HG03103 (cell line): ENCODE results near the gene CST4.
"Not testable (repeated sequence)": the region's sequence is repeated elsewhere in the genome, so short reads cannot be mapped to it uniquely, and the experiment has no call there.

ENCODE experiments used
- ATAC-seq: cut with Tn5 transposase; IDR thresholded peaks from one replicate; pipeline ENCODE4 v1.9.1; 2021; ENCODE audit warnings: low read depth; ENCODE audit not compliant: unreplicated experiment

CST4 gene

DNA sequence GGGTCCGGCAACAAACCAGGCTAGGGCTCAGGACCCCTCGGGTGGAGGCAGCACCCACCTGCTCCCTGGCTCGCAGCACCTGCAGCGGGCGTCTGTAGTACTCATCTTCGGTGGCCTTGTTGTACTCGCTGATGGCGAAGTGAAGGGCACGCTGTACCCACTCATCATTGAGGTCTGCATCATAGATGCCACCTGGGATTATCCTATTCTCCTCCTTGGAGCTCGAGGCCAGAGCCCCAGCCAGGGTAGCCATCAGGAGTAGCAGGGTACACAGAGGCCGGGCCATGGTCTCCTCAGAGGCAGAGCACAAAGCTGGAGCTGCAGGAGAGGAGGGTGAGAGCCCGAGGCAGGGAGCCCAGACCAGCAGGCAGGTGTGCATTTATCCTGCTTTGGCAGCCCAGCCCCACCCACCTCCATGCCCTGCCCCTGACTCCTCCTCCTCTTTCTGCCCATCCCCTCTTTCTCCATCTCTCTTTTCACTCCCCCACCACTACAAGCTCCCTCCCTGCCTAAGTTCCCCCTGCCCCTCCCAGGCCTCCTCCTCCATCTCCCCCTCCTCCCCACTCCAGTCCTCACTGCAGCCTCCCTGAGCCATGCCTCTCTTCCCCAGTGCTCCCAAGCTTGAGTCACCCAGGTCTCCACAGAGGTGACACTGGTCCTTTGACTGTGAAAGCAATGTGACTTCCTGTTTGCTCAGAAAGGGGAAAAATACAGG lies at the start of gene CST4:
CST4 (minus strand) TSS at position 355 of the 715 bp plus-strand sequence; CDS start at position 286, 69 bp downstream.
- not testable (repeated sequence) for ATAC-seq

DNA sequence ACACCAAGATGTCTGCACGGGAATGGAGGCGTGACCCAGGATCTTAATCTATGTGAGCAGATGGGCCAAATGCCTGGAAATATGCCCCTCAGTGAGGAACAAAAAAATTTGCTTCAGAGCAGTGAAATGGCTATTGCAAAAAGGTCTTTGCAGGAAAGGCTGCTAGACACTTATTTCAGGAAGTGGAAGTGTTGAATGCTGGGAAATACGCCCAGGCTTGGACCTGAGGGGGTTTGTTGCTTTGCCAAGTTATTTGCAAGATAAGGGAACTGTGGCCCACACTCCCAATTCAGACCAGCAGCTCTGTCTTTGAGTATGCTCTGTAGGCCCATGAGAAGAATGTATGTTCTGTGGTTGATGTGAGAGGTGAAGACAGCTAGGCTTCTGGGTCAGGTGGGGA lies 46.6 kb upstream of the CST4 start:
- ATAC-seq = not testable (repeated sequence)

GRCh38 chr20:23734949-23735348 lies 46.1 kb upstream of the CST4 start:
- ATAC-seq = not testable (repeated sequence)

DNA sequence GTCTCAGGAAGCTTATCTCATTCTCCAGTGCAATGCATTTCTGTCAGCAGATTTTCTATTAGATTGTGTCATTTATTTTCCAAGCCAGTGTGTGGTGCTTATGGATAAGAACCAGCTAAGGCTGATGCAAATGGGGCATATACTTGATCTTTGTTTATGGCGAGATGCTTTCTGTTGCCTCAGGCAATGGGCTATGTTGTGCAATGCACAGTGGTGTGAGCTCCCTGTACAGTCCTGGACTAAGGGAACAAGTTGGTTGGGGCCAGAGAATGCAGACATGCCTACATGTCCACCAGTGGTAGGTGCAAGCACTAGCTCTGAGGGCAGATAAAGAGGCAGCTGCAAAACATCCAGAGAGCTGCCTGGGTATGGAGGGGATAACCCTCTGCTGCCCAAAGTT lies 45.6 kb upstream of the CST4 start:
- ATAC-seq = not testable (repeated sequence)

GRCh38 chr20:23727016-23727415 lies 38.2 kb upstream of the CST4 start:
- no peak for ATAC-seq

DNA sequence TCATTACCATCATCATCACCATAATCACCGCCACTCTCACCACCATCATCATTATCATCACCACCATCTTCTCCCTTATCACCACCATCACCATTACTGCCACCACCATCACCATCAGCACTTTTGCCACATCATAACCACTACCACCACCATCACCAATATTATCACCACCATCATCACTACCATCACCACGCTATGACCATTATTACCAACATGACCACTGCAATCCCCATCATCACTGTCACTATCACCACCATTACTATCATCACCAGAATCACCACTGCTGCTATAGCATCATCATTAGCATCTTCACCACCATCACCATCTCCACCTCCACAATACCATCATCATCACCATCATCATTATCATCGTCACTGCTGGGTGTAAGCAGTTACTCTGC lies 36.3 kb upstream of the CST4 start:
- ATAC-seq = no peak

DNA sequence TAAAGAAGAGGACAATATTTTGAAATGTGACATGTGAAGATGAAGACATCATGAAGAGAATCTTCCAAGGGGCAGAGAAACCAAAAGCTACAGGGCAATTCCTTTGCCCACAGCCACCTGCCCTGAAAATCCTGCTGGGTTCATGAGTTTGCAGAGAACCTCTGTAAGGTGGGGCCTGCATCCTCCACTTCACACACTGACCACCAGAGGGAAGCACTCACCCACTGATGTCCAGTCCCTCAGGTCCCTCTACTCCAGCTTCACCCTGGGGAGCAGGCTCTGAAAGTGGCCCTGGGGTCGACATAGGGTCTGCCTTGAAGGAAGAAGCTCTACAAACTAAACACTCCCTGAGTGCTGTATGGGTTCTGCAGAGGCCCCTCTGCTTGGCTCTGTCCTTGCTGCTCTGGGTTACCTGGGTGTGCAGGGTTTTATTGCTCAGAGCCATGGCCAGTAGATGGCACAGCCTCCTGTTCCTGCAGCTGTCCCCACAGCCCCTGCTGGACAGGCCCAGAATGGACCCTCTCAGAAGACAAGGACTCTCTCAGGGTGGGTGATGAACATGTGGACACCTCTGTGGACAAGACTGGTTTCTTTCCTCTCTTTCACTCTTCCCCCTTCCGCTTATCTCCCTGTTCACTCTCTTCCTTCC lies 34.9 kb upstream of the CST4 start:
- ATAC-seq = not testable (repeated sequence)

- ATAC-seq = not testable (repeated sequence)
Measured at GRCh38 chr20:23722851-23723250, 34.0 kb upstream of the CST4 start.

- ATAC-seq = no peak
Measured at GRCh38 chr20:23721962-23722361, 33.1 kb upstream of the CST4 start.

- ATAC-seq = not testable (repeated sequence)
Measured at GRCh38 chr20:23719351-23719750, 30.5 kb upstream of the CST4 start.

DNA sequence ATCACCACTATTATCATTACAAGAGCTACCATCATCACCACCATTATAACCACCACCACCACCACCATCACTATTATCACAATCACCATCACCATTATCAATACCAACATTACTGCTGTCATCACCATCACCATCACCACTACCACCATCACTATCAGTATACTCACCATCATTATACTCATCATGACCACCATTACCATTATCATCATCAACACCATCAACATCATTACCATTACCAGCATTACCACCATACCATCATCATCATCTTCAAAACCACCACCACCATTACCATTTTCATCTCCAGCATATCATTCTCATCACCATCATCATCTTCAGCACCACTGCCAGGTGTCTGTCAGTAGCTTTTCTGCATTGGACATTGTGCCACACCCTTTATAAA lies 22.9 kb upstream of the CST4 start:
- not testable (repeated sequence) for ATAC-seq

DNA sequence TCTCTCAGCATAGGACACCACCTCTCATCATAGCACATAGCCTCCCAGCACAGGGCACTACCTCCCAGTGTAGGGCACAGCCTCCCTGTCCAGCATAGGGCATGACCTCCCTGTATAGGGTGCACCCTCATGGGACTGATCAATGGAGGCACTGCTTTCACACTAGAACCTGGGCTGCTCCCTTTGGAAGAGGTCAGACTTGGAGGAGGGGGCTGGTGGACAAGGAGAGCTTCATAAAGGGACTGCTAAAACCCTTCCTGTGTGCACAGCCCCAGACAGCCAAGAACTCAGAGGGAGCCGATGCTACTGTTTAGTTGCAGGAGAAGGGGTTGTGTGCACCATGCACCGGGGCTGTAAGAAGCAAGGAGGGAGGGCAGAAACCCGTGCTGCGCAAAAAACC lies 21.9 kb upstream of the CST4 start:
- no peak for ATAC-seq

DNA sequence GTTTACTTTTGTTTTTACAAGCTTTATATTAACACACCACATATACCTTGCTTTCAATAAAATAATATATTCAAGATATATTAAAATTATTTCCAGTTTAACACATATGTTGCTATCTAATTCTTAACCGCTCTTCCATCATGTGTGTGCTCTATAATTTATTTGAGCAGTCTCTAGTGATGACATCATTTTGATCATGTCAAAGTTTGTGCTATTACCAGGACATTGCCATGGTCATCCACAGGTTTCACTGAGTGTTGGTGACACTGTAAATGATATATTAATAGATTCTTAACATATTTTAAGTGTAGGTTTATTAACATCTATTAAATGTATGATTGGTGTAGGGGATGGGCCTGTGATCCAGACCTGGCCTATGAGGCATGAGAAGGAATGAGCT lies 17.1 kb upstream of the CST4 start:
- no peak for ATAC-seq

DNA sequence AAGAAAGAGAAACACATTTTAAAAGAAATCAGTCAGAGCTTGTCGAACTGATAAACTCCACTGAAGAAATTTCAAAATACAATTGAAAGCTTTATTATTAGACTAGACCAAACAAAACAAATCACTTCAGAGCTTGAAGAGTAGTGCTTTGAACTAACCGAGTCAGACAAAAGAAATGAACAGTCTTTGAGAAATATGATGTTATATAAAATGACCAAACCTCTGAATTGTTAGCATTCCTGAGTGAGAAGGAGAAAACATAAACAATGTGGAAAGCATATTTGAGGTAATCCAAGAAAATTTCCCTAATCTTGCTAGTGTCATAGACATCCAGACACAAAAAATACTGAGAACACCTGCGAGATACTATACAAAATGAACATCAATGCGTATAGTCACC lies 13.2 kb upstream of the CST4 start:
- ATAC-seq = no peak

DNA sequence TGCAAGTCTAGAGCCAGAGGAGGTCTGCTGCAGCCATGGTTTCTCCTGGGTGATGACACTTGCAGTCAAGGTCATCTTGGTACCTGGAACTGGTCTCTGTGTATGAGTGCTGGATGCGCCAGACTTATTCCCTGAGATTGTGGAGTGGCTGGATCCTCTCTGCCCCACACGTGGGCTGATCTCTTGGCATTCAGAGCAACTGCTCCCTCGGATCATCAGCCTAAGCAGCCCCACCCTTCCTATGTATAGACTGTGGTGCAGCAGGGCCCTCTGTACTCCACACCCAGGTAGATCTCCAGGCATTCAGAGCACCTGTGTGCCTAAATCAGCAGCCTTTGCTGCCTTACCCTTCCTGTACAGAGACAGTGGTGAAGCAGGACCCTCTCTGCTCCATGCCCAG lies 12.1 kb upstream of the CST4 start:
- ATAC-seq = no peak

DNA sequence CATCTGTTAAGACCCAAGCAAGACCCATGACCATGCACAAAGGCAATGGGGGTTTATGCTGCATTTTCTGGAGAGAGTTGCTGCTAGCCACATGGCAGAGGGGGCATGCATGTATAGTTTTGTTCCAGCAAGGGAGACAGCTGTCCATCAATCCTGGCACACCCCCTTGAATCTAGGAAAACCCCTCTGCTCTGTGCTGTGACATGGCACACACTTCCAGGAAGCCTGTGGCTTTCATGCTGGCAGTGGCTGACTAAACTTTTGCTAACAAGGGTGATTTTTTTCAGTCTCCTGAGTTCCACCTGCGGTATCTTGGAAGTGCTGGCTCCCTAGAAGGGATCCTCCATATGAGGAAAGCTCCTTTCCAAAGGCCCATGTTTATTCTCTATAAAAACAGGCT lies 9.1 kb upstream of the CST4 start:
- ATAC-seq = no peak

GRCh38 chr20:23695068-23695395 lies 6.2 kb upstream of the CST4 start:
- not testable (repeated sequence) for ATAC-seq

DNA sequence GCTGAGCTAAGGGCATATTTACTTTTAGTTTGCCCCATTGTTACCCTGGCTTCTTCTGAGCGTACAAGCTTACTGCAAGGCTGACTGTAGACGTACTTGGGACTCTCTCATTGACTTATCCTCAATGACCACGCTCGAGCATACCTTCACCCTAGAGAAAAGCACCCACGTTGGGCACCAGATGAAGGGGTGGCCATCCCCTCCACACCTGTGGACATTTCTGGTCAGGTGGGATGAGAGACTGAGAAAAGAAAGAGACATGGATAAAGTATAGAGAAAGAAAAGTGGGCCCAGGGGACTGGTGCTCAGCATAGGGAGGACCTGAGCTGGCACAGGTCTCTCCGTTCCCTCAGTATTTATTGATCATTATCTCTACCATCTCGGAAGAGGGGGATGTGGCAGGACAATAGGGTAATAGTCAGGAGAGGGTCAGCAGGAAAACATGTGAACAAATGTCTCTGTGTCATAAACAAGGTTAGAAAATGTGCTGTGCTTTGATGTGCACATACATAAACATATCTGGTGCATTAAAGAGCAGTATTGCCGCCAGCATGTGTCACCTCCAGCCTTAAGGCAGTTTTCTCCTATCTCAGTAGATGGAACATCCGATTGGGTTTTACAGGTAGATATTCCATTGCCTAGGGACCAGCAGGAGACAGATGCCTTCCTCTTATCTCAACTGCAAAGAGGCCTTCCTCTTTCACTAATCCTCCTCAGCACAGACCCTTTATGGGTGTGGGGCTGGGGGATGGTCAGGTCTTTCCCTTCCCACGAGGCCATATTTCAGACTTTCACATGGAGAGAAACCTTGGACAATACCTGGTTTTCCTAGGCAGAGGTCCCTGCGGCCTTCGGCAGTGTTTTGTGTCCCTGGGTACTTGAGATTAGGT lies 5.6 kb upstream of the CST4 start:
- ATAC-seq = not testable (repeated sequence)

DNA sequence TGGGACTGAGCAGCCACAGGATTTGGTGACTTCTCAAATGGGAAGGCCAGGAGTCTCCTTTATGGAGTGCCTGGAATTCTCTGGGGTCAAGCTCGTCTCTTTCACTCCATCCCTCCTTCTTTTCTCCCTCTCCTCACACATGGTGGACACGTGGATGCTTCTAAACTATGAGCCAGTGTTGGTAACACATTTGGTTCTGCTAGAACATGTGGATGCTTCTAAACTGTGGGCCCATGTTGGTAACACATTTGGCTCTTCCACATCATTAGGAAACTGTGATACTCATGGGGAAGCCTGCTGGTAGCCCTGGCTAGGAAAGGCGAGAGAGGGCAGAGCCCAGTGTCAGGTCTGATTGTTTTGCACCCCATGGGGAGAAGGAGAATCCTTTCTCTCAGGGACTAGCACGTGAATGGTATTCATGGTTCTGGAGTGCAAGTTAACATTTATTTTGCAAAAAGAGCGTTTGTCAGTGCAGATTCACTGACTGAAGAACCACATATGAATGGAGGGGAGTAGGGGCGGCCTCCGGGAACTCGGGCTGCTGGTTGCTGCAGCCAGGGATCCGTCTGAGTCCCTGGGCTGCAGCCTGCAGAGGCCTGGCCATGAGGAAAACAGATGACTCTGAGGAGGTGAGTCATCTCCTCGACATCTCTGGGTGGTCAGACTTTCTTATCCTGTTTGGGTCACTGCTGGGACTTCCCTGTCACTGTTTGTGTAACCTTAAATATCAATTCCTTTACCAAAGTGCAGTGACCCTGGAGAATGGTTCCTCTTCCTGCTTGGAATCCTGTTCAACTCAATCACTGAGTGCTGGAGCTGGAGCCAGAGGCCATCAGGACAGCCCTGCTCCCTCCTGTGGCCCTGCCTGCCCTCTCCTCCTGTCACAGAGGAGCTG lies 4.1 kb upstream of the CST4 start:
- ATAC-seq = not testable (repeated sequence)

DNA sequence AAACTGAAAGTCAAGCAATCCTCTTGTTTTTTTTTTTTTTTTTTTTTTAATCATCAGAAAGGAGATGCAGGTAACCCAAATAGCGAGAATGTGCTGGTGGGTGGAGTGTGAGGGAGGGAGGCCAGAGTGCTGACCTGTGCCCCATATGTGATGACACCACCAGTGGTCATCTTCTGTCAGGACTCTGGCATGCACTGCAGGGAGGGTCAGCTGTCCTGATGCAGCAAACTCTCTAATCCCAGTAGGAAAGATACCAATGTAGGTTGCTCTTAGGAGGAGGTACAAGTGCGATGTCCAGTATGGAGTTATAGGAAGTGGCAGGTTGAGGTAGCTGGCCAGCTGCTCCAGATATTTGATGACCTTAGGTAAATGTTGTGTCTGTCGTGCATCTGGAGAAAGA lies 2.8 kb upstream of the CST4 start:
- ATAC-seq = no peak
